Measurements from ENCODE around the gene ACD. TPM values are rescaled to one million over a fixed set of nuclear protein-coding genes. Genes with fewer than 3 reads are reported as not detected.
A peak's percentile ranks its signal among the peaks of the same experiment; 100 is the strongest.

Gene ACD
- total RNA-seq, 2 donors from 2014 or later = 11.8 to 27.5 TPM

- Histone ChIP-seq H3K9ac (ENCODE audit: low read depth in 2 of 2, low read length in 2 of 2) (peak overlapping the region; percentile 24 to 77), H3K4me3 (no peak overlapping the region), H3K9me3 (no peaks in the 10 kb centered on the region), H3K4me1 (peaks cover 22% of the 10 kb centered on the region), H3K27ac (peak overlapping the region; percentile 86), H3K27me3 (no peaks in the 10 kb centered on the region), H3K36me3 (no peaks in the 10 kb centered on the region)
- intact Hi-C loops (cut with DNase I) = loop anchor here (5.0 kb wide), 1 partner anchor 139 kb away; no protein-coding TSS in a partner anchor
- peak; percentile 89 for DNase-seq
- TF ChIP-seq CTCF (IDR thresholded peaks at IDR 0.05) = peak; percentile 83
Measured at GRCh38 chr16:67672739-67673662, 12.9 kb upstream of the ACD start.

DNA sequence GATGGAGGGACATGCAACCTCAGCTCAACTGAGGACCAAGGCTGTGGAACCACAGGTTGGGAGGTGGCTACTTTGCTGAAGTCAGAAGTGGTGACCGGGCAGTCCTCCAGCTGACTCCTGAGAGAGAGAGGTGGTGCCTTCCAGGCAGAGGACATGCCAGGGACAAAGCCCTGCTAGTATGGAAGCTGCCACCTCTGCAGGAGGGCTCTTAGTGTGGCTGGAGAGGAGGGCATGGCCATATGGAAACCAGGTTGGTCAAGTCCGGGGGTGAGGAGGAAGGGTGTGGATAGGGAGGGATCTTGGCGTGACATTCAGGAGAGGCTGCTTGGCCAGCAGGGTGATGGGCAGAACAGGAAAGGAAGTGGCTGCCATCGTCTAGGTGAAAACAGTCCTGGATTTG, 12.2 kb upstream of the ACD start:
- Histone ChIP-seq H3K36me3 (no peaks in the 10 kb centered on the region), H3K4me3 (no peak overlapping the region), H3K4me1 (peaks cover 27% of the 10 kb centered on the region), H3K9me3 (no peaks in the 10 kb centered on the region), H3K27me3 (no peaks in the 10 kb centered on the region), H3K9ac (ENCODE audit: low read depth in 2 of 2, low read length in 2 of 2) (no peak overlapping the region), H3K27ac (peak overlapping the region; percentile 86)
- DNase-seq = no peak
- intact Hi-C loops (cut with DNase I) = loop anchor here (5.0 kb wide), 1 partner anchor 140 kb away; no protein-coding TSS in a partner anchor
- TF ChIP-seq CTCF (IDR thresholded peaks at IDR 0.05) = no peak

- intact Hi-C loops (cut with DNase I) = loop anchor here (5.0 to 10.0 kb wide), 2 partner anchors 143 to 145 kb away; partner anchors contain the start of gene RIPOR1
- Histone ChIP-seq H3K9me3 (no peaks in the 10 kb centered on the region), H3K27me3 (no peaks in the 10 kb centered on the region), H3K4me3 (no peak overlapping the region), H3K4me1 (peaks cover 30% of the 10 kb centered on the region), H3K27ac (no peak overlapping the region), H3K9ac (ENCODE audit: low read depth in 2 of 2, low read length in 2 of 2) (no peak overlapping the region), H3K36me3 (no peaks in the 10 kb centered on the region)
- DNase-seq = no peak
- TF ChIP-seq CTCF (IDR thresholded peaks at IDR 0.05) = no peak
Measured at GRCh38 chr16:67669499-67670101, 9.5 kb upstream of the ACD start.

GRCh38 chr16:67668495-67669157, 8.6 kb upstream of the ACD start:
- no peaks in the 10 kb centered on the region for H3K36me3 ChIP-seq
- H3K4me1 ChIP-seq = peaks cover 24% of the 10 kb centered on the region
- H3K27me3 ChIP-seq = no peaks in the 10 kb centered on the region
- DNase-seq = no peak
- H3K9me3 ChIP-seq = no peaks in the 10 kb centered on the region
- intact Hi-C loops (cut with DNase I) = loop anchor here (10.0 kb wide), 1 partner anchor 144 kb away; the partner anchor contains the start of gene RIPOR1
- peak overlapping the region; percentile 70 for H3K27ac ChIP-seq
- H3K9ac ChIP-seq (ENCODE audit: low read depth in 2 of 2, low read length in 2 of 2) = peak overlapping the region in 1 of 2 donors; percentile 6
- no peak for TF ChIP-seq CTCF (IDR thresholded peaks at IDR 0.05)
- H3K4me3 ChIP-seq = no peak overlapping the region

Data from colonic mucosa (tissue), 4 donors.